HEK293T (cell line): ENCODE results near the gene TINAGL1.

ENCODE experiments used
- ARNT ChIP-seq: fragments of 450-650 bp; IDR thresholded peaks from 2 replicates; pipeline ENCODE4 v1.6.1; 2017; ENCODE audit warnings: mild to moderate bottlenecking
- ELF4 ChIP-seq: fragments of 450-650 bp; IDR thresholded peaks from 2 replicates; pipeline ENCODE4 v1.6.1; 2017; ENCODE audit warnings: antibody characterized with exemption
- FOXA1 ChIP-seq: fragments of 450-650 bp; IDR thresholded peaks from 2 replicates; pipeline ENCODE4 v1.6.1; 2016; ENCODE audit warnings: mild to moderate bottlenecking
- NFRKB ChIP-seq: fragments of 450-650 bp; IDR thresholded peaks from 2 replicates; pipeline ENCODE4 v1.6.1; 2016; ENCODE audit warnings: mild to moderate bottlenecking, moderate library complexity
- SP1 ChIP-seq: fragments of 450-650 bp; IDR thresholded peaks from 2 replicates; pipeline ENCODE4 v1.6.1; 2017
- SUZ12 ChIP-seq: fragments of 450-650 bp; IDR thresholded peaks from 2 replicates; pipeline ENCODE4 v1.6.1; 2016; ENCODE audit warnings: mild to moderate bottlenecking
- TARDBP ChIP-seq: fragments of 450-650 bp; IDR thresholded peaks from 2 replicates; pipeline ENCODE4 v1.6.1; 2016

DNA sequence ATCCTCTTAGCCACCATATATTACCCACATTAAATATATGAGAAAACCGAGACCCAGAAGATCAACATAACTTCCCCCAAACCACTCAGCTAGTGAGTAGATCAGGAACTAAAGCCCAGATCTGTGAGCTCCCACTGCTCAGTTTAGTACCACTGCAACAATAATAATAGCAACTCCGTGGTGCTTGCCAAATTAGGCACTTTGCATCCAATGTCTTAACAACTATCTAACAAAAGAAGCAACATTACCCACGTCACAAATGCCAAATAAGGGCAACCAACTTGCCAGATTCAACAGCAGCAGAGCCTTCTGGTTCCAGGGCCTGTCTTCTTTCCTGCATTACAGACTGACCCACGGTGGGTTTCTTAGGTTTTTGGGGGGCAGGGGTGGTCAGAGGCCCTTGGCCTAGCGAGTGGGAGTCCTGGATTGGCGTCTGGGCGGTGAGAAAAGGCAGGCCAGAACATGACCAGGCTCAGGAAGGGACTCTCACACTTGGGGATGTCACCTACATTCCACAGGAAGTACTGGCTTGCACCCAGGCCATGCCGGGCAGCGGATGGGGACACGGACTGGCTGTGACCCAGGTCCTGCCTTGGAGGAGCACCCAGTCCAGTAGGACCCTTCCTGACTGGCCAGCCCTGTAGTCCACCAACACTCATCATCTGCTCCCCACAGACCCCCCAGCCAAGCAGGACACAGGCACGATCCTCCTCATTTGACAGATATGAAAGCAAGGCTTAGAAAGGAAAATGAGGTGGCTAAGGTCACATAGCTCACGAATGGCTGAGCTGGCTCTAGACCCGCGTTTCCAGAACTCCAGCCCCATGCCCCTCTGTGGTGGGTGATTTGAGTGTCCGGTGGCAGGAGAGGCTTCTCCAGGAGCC is 45.8 kb downstream of the TINAGL1 start:
- TF ChIP-seq NFRKB (no peak), FOXA1 (no peak), SP1 (no peak), TARDBP (no peak), ELF4 (no peak), ARNT (no peak), SUZ12 (no peak)
